HG02884 (cell line): Measurements from ENCODE around the gene RTBDN.
A peak's percentile ranks its signal among the peaks of the same experiment; 100 is the strongest.

ENCODE experiments used
- ATAC-seq: cut with Tn5 transposase; IDR thresholded peaks from one replicate; pipeline ENCODE4 v1.9.1; 2021; ENCODE audit warnings: mild to moderate bottlenecking, moderate library complexity; ENCODE audit not compliant: unreplicated experiment

RTBDN gene

DNA sequence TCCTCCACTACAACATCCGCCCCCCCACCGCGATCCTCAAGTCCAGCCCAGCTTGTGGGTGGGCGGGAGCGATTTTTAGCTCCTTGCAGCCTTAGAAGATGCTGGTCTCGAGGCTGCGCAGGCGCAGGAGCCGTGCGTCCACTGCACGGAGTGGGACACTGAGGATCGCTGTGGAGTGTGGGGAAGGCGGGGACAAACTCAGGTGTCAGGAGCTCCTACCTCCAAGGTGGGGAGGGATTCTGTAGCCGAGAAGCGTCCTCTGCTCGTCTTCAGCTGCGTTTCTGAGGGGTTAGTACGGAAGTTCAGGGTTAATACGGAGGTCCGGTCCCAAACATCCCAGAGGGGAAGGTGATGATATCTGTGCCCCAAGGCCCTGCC, at the start of gene RTBDN:
Gene RTBDN (minus strand): TSS at position 14 of the 378 bp plus-strand sequence. CDS start 4,600 bp downstream, outside the sequence.
- no peak for ATAC-seq

DNA sequence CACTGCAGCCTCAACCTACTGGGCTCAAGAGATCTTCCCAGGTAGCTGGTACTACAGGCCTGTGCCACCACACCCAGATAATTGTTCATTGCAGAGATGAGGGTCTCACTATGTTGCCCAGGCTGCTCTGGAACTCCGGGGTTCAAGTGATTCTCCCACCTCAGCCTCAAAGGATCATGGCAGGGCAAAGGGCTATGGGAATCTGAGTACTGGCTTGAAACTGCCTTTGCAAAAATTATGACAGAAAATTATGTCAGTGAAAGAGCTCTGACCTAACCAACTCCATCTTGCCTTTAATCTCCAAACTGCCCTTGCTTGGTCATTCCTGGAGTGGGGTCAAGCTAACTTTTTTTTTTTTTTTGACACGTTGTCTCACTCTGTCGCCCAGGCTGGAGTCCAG, 48.2 kb upstream of the RTBDN start:
- no peak for ATAC-seq

DNA sequence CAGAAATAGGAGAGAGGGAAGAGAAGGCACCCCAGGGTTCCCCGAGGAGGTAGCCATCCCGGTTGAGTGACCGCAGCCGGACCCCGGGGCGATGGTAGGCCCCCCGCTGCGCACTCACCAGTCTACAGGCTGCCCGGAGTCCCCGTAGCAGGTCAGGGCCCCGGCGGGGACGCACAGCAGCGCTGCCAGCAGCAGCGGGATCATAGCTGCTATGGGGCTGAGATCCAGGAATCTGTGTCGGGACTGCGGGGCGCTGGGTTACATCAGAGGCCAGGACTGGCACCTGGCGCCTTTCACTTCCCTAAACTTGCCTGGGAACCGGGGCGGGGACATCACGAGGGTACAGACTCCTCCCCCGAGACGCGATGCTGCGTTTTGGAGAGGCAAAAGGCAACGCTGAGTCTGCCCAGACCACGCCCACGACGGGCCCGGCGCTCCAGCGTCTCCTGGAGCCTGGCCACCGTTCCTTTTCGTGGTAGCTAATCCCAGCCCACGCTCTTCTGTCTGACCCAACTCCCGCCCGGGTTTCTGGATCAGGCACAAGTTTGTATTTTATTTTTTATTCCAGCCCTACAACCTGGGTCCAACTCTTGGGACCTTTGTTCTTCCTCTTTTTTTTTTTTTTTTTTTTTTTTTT, 46.9 kb upstream of the RTBDN start, which contains the start of gene DNASE2:
Gene DNASE2 (minus strand): TSS at position 278 of the 637 bp plus-strand sequence. CDS start 74 bp downstream, at position 204.
- peak; percentile 79 for ATAC-seq

DNA sequence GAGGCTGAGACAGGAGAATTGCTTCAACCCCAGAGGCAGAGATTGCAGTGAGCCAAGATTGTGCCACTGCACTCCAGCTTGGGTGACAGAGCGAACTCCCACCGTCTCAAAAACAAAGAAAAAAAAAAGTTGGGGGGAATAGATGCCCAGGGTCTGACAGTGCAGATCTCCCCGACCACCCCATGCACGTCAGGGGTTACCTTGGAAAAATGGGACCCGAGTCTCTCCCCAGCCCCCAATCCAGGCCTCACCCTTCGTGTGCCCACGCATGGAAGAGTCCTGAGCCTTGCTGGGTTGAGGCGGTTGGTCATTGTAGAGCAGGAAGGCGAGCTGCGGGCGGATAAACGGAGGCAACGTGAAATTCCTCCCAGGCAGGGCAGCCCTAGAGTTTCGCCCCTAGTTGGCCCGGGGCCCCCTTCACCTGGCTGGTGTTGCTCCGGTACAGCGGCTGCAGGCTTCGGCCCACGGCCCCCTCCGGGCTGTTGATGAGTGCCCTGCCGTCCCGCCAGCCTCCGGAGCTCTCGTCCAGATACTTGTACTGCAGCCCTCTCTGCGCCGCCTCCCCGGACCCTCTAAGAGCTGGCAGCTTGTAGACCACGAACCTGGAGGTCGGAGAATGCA, 46.3 kb upstream of the RTBDN start:
- ATAC-seq, result no peak

DNA sequence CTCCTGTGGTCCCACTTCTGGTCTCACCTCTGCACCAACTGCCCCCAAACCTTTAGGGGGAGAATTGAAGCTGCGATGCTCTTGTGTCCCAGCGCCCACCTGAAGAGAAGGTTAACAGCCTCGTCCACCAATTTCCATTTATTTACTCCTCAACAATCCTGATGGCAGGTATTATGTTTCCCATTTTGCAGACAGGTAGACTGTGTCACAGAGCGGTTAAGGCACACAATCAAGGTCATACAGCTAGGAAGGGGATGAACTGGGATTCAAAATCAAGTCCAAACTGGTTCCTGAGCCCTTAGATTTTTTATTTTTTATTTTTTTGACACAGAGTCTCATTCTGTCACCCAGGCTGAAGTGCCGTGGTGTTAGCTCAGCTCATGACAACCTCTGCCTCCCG, 40.7 kb upstream of the RTBDN start:
- ATAC-seq, result no peak

DNA sequence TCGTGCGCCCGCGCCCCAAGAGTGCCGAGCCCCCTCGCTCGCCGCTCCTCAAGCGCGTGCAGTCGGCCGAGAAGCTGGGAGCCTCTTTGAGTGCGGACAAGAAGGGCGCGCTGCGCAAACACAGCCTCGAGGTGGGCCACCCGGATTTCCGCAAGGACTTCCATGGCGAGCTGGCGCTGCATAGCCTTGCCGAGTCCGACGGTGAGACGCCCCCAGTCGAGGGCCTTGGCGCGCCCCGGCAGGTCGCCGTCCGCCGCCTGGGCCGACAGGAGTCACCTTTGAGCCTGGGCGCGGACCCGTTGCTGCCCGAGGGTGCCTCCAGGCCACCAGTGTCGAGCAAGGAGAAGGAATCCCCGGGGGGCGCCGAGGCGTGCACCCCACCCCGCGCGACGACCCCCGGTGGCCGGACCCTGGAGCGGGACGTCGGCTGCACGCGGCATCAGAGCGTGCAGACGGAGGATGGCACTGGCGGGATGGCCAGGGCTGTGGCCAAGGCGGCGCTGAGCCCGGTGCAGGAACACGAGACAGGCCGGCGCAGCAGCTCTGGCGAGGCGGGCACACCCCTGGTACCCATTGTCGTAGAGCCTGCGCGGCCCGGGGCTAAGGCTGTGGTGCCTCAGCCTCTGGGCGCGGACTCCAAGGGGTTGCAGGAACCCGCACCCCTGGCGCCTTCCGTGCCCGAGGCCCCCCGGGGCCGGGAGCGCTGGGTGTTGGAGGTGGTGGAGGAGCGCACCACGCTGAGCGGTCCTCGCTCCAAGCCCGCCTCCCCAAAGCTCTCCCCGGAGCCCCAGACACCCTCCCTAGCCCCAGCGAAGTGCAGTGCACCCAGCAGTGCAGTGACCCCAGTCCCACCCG, 39.7 kb upstream of the RTBDN start:
- ATAC-seq, result no peak

DNA sequence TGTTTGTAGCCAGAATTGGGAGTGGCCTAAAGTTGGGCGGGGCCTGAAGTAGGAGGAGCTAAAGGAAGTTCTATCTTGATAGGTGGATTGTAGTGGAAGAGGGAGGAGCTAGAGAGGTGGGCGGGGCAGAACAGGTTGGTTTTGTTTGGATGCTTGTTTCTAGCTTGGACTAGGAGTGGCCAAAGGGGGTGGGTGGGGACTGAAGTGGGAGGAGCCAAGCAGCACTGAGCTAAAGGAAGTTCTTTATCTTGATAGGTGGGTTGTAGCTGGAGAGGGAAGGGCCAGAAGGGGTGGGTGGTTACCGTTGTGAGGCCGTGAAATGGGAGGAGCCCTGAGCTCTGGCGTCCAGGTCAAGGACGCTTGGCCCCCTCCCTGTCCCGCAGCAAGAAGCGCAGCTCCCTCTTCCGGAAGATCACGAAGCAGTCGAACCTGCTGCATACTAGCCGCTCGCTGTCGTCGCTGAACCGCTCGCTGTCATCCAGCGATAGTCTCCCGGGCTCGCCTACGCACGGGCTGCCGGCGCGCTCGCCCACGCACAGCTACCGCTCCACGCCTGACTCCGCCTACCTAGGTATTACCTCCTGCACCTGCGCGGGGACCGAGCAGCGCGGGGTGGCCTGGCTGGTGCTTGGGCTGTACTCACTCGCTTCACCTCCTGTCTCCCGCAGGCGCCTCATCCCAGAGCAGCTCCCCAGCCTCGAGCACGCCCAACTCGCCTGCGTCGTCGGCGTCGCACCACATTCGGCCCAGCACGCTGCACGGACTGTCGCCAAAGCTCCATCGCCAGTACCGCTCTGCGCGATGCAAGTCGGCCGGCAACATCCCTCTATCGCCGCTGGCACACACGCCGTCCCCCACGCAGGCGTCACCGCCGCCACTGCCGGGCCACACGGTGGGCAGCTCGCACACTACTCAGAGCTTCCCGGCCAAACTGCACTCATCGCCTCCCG, 38.8 kb upstream of the RTBDN start:
- no peak for ATAC-seq

DNA sequence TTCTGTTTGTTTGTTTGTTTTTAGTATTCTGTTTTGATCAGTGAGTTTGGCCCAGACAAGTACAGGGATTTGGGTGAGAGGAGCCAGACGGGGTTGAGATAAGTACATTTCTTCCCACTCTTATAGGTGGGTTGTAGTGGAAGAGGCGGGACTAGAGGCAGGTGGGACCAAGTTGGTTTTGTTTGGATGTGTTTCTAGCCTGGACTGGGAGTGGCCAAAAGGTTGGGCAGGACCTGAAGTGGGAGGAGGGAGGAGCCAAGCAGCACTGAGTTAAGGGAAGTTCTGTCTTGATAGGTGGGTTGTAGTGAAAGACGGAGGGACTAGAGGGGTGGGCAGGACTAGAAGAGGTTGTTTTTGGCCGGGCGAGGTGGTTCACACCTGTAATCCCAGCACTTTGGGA, 37.9 kb upstream of the RTBDN start:
- no peak for ATAC-seq

DNA sequence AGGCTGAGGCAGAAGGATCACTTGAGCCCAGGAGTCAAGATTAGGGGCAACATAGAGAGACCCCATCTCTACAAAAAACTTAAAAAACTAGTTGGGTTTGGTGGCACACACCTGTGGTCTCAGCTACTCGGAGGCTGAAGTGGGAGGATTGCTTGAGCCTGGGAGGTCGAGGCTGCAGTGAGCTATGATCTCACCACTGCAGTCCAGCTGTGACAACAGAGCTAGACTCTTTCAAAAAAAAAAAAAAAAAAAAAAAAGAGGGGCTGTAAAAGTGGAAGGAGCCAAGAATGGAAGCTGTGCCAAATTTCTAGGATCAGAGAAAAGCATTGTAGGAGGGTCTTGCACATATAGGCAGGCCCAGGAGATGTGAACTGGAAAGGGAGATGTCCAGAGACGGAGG, 37.3 kb upstream of the RTBDN start:
- no peak for ATAC-seq

DNA sequence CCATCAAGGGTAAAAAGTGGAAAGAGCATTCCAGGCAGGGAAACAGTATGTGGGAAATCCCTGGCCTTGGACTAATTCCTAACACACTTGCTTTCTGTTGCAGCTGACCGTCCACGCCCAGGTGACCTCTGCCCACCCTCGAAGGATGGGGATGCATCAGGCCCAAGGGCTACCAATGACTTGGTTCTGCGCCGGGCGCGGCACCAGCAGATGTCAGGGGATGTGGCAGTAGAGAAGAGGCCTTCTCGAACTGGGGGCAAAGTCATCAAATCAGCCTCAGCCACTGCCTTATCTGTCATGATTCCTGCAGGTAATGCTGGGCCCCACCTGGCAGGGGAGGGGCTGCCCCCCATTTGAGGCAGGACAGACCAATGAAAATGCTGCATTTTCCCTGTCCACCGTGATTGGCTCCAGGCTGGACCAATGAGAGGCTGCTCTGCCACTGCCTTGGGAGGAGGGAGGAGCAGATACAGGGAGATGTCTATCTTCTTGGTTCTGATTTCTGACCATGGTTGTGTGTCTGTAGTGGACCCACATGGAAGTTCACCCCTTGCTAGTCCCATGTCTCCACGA, 34.2 kb upstream of the RTBDN start:
- ATAC-seq, result no peak

DNA sequence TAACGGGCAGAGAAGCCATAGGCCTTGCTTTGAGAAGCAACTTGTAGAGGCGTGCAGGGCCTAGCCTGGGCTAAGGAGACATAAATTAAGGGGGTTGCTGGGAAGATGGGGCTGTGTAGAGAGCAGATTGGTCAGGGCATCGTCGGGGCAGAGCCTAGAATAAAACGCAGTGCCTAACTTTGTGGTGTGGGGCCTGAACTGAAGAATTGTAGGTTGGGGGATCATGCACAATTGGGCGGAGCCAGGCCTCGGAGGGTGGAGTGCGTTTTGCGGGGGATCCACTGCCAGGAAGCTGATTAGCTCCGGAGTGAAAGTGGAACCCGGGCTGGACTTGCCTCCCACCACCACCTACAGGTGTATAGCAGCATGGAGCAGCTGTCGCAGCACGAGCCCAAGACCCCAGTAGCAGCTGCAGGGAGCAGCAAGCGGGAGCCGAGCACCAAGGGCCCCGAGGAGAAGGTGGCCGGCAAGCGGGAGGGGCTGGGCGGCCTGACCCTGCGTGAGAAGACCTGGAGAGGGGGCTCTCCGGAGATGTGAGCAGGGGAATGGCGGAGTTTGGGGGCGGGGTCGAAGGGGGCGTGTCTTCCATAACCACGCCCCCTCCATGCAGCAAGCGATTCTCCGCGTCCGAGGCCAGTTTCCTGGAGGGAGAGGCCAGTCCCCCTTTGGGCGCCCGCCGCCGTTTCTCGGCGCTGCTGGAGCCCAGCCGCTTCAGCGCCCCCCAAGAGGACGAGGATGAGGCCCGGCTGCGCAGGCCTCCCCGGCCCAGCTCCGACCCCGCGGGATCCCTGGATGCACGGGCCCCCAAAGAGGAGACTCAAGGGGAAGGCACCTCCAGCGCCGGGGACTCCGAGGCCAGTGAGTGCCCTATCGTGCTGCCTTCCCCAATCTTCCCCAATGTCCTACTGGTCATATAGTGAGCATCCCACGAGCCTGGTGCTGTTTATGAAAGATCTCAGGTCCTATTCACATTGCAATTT, 33.0 kb upstream of the RTBDN start:
- ATAC-seq, result no peak

DNA sequence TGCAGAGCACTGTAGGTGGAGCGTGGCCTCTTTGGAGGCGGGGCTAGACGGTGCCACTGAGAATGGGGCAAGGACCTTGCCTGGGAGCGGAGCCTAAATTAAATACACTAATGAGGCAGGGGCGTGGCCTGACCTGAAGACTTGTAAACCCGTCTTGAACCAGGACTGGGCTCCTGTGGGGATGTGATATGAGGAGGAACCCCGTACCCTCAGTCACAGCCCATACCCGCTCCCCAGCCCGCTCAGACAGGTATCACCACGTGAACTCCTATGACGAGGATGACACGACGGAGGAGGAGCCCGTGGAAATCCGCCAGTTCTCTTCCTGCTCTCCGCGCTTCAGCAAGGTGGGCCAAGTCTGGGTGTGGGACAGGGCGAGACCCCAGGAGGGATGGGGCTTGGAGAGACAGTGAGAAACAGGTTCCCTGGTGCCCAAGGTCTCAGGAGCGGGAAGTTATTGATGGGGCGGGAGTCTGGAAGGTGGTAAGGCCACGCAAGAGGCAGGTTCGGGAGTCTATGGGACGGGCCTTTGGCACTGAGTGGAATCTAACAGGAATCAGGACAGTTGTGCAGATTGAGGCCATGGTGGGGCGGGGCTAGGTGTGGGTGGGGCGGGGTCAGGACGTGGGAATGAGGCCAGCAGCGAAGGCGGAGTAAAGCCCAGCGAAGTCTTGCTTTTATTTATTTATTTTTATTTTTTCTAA, 32.2 kb upstream of the RTBDN start:
- no peak for ATAC-seq

DNA sequence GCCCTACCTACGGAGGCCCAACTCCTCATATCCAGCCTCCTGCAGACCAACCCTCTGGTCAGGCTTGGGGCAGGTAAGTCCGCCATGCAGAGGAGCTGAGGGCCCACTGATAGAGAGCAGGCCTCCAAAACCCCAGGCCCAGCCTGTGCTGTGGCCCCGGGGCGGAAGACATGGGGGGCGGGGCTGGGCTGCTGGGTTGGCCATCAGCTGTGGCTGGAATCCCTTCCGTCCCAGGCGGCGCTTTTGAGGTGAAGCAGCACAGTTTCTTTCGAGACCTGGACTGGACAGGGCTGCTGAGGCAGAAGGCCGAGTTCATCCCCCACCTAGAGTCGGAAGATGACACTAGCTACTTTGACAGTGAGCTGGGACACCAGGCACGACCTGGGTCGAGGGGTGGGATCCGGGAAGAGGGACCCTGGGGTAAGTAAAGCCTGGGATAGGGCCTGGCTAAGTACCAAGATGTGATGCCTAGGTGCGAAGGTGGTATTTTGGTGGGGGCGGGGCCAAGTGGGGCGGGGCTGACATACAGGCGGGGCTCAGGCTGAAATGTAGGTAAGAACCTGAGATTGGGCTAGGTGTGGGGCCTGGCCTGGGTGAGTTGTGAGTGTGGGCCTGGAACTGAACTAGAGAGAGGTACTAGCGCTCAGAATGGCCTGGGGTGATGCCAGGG, 31.5 kb upstream of the RTBDN start:
- no peak for ATAC-seq

DNA sequence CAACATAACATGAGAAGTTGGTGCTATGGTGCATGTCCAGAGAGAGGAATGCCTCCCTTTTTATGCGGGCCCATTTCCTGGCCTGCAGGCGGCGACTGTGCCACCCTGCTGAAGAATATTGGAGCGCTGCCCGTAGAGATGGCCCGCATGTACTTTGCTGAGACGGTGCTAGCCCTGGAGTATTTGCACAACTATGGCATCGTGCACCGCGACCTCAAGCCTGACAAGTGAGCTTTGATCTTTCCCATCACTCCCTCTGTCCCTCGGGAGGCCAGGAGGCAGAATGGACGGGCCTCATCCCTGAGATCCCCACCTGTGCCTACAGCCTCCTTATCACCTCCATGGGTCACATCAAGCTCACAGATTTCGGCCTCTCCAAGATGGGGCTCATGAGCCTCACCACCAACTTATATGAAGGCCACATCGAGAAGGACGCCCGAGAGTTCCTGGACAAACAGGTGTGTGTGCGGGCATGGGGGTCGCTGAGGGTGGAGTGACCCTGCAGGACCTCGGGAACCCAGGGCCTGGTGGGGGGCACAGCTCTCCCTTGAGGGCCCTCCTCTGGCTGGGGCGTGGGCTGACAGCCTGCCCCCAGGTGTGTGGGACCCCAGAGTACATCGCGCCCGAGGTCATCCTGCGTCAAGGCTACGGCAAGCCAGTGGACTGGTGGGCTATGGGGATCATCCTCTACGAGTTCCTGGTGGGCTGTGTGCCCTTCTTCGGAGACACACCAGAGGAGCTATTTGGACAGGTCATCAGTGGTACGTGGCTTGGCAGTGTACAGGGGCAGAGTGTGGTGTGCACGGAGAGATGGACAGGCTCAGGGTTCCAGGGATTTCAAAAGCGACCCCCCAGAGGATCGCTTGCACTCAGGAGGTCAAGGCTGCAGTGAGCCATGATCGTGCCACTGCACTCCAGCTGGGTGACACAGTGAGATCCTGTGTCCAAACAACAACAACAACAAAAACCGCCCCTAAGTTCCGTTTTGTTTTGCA, 30.6 kb upstream of the RTBDN start:
- ATAC-seq, result no peak

DNA sequence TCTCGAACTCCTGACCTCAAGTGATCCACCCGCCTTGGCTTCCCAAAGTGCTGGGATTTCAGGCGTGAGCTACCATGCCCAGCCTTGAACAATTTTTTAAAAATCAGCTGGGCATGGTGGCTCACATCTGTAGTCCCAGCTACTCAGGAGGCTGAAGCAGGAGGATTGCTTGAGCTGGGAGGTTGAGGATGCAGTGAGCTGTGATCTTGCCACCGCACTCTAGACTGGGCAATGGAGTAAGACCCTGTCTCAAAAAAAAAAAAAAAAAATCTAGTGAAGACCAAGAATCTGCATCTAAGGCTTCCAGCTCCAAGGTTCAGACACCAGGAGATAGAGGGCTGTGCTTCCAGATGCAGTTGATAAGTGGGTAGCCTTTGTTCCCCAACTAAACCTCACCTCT, 29.8 kb upstream of the RTBDN start:
- no peak for ATAC-seq

DNA sequence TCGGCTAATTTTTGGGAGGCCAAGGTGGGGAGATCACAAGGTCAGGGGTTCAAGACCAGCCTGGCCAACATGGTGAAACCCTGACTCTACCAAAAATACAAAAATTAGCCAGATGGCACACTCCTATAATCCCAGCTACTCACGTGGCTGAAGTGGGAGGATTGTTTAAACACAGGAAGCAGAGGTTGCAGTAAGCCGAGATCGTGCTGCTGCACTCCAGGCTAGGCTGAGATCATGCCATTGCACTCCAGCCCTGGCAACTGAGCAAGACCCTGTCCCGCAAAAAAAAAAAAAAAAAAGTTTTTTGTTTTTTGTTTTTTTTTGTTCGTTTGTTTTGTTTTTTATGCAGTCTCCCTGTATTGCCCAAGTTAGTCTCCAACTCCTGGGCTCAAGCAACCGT, 25.2 kb upstream of the RTBDN start:
- ATAC-seq, result no peak
